PC-3 (cell line): ENCODE results near the gene KCNG2. TPM values are rescaled to one million over a fixed set of nuclear protein-coding genes. Genes with fewer than 3 reads are reported as not detected.

Experiments used
- ATAC-seq: fragments of 200-7000 bp; cut with Tn5 transposase; 2 replicates; pipeline ENCODE4 v1.9.1; 2020; ENCODE audit warnings: mild to moderate bottlenecking, moderate library complexity
- BruUV-seq: library from RNA; stranded (reverse); fragments of 400-500 nt; replicated peaks from 2 replicates; lab custom pipeline; 2021; lab: Mats Ljungman, UMichigan
- CTCF ChIA-PET: fragments of 300-600 bp; sonication (Branson Sonifier 250); formaldehyde crosslinking; loops from one replicate; lab custom pipeline; 2022; ENCODE audit warnings: antibody characterized with exemption; lab: Charles Lee
- POLR2A ChIA-PET: fragments of 300-600 bp; sonication (Branson Sonifier 250); formaldehyde crosslinking; loops from one replicate; lab custom pipeline; 2022; ENCODE audit warnings: antibody characterized with exemption; ENCODE audit not compliant: unreplicated experiment; lab: Charles Lee
- DNase-seq: peaks from one replicate; pipeline ENCODE4 v3.0.0-alpha.2; 2015
- H2AFZ ChIP-seq: fragments of 300-600 bp; sonication (generic); 2 replicates; pipeline ENCODE4 v1.6.0; 2016; ENCODE audit warnings: antibody characterized with exemption, low read length
- H3F3A ChIP-seq: fragments of 300-600 bp; sonication (generic); one replicate; pipeline ENCODE4 v1.6.0; 2017; ENCODE audit warnings: antibody characterized with exemption, low read length, control low read depth, mild to moderate bottlenecking; ENCODE audit not compliant: unreplicated experiment
- H3K27ac ChIP-seq: fragments of 300-600 bp; sonication (generic); 2 replicates; pipeline ENCODE4 v1.5.1; 2016; ENCODE audit warnings: mild to moderate bottlenecking, low read length
- H3K27me3 ChIP-seq: fragments of 300-600 bp; sonication (generic); 2 replicates; pipeline ENCODE4 v1.6.1; 2016; ENCODE audit warnings: low read length, mixed read lengths
- H3K36me3 ChIP-seq: fragments of 300-600 bp; sonication (generic); 2 replicates; pipeline ENCODE4 v1.6.1; 2016; ENCODE audit warnings: low read depth, mixed run types, low read length, mixed read lengths
- H3K4me1 ChIP-seq: fragments of 300-600 bp; sonication (generic); 2 replicates; pipeline ENCODE4 v1.5.1; 2016; ENCODE audit warnings: low read length; ENCODE audit not compliant: insufficient read depth
- H3K4me2 ChIP-seq: fragments of 300-600 bp; sonication (generic); 2 replicates; pipeline ENCODE4 v1.6.0; 2016; ENCODE audit warnings: low read length
- H3K4me3 ChIP-seq: fragments of 300-600 bp; sonication (generic); 2 replicates; pipeline ENCODE4 v1.5.1; 2016; ENCODE audit warnings: mild to moderate bottlenecking, low read length, mixed read lengths
- H3K79me2 ChIP-seq: fragments of 300-600 bp; sonication (generic); 2 replicates; pipeline ENCODE4 v1.6.1; 2017; ENCODE audit warnings: low read length, mixed read lengths
- H3K9ac ChIP-seq: fragments of 300-600 bp; sonication (generic); 2 replicates; pipeline ENCODE4 v1.6.0; 2016; ENCODE audit warnings: mild to moderate bottlenecking, low read length
- H3K9me2 ChIP-seq: fragments of 300-600 bp; sonication (generic); replicated peaks from 2 replicates; pipeline ENCODE4 v1.6.1; 2016; ENCODE audit warnings: mixed run types, low read length, mixed read lengths
- H3K9me3 ChIP-seq: fragments of 300-600 bp; sonication (generic); 2 replicates; pipeline ENCODE4 v1.6.1; 2016; ENCODE audit warnings: low read length, mixed read lengths
- H4K20me1 ChIP-seq: fragments of 300-600 bp; sonication (generic); 2 replicates; pipeline ENCODE4 v1.6.1; 2016; ENCODE audit warnings: low read length, mixed read lengths
- EZH2 ChIP-seq: fragments of 300-600 bp; sonication (generic); IDR thresholded peaks from one replicate; pipeline ENCODE4 v1.6.1; 2017; ENCODE audit warnings: antibody characterized with exemption, mild to moderate bottlenecking, low read length; ENCODE audit not compliant: unreplicated experiment
- EZH2phosphoT487 ChIP-seq: fragments of 300-600 bp; sonication (generic); IDR thresholded peaks from 2 replicates; pipeline ENCODE4 v1.6.1; 2018; ENCODE audit warnings: mild to moderate bottlenecking, antibody characterized with exemption, low read length, borderline replicate concordance
- intact Hi-C: fragments of 100-400 bp; cut with micrococcal nuclease; formaldehyde crosslinking; loops from 2 replicates; pipeline ENCODE4 v1.9.0; 2023
- total RNA-seq: library from RNA; depleted of rRNA; stranded (reverse); fragments of >200 nt; gene quantifications from 2 replicates; pipeline ENCODE4 v1.2.3, GENCODE V29; 2014
- TF ChIP-seq, protein P1 (sequence below): fragments of 300-600 bp; sonication (generic); conservative IDR thresholded peaks from 2 replicates; pipeline ENCODE4 v1.5.1; 2017; ENCODE audit warnings: antibody characterized with exemption, low read depth, mild to moderate bottlenecking, low read length

The KCNG2 gene
- total RNA-seq, 1 experiment from 2014 or later: not detected

DNA sequence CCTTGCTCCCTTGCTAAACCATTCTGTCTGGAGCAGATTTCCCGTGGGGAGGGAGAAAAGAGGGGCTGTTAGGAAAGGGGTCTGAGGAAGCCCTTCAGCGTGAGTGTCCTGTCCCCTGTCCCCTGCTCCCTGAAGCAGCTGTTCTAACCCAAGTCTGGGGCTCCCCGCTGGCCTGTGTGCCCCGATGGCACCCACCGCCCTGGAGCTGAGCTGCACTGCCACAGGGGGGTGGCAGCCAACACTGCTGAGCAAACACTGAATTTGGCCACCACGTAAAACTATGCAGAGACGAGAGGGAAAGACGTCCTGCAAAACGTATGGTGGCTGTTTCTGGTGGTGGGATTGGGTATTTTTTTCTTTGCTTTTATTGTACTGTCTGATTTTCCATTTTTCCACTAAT, 17.9 kb downstream of the KCNG2 start:
- no peaks in the 10 kb centered on the region for H3F3A ChIP-seq
- no peak for TF ChIP-seq EZH2phosphoT487
- TF ChIP-seq, protein P1, sequence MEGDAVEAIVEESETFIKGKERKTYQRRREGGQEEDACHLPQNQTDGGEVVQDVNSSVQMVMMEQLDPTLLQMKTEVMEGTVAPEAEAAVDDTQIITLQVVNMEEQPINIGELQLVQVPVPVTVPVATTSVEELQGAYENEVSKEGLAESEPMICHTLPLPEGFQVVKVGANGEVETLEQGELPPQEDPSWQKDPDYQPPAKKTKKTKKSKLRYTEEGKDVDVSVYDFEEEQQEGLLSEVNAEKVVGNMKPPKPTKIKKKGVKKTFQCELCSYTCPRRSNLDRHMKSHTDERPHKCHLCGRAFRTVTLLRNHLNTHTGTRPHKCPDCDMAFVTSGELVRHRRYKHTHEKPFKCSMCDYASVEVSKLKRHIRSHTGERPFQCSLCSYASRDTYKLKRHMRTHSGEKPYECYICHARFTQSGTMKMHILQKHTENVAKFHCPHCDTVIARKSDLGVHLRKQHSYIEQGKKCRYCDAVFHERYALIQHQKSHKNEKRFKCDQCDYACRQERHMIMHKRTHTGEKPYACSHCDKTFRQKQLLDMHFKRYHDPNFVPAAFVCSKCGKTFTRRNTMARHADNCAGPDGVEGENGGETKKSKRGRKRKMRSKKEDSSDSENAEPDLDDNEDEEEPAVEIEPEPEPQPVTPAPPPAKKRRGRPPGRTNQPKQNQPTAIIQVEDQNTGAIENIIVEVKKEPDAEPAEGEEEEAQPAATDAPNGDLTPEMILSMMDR: no peak
- TF ChIP-seq EZH2: no peak
- no peak overlapping the region for H3K9ac ChIP-seq
- no peaks in the 10 kb centered on the region for H3K79me2 ChIP-seq
- ChIA-PET POLR2A (no interaction called here), CTCF (no interaction called here)
- no peaks in the 10 kb centered on the region for H4K20me1 ChIP-seq
- intact Hi-C loops: no loop called here
- peaks cover 29% of the 10 kb centered on the region; the same call in 1 of the 2 replicates for H3K27me3 ChIP-seq
- H3K9me2 ChIP-seq: no peaks in the 10 kb centered on the region
- H3K9me3 ChIP-seq: no peaks in the 10 kb centered on the region
- H3K27ac ChIP-seq: no peak overlapping the region
- H3K4me2 ChIP-seq: no peak overlapping the region
- H2AFZ ChIP-seq: no peak overlapping the region
- no peak for ATAC-seq
- no peak for DNase-seq
- peaks cover 5% of the 10 kb centered on the region; the same call in 1 of the 2 replicates for H3K4me1 ChIP-seq
- no TSS peak for BruUV-seq
- H3K36me3 ChIP-seq: no peaks in the 10 kb centered on the region
- no peak overlapping the region for H3K4me3 ChIP-seq

GRCh38 chr18:79816092-79816491, 18.4 kb downstream of the KCNG2 start:
- H3K9ac ChIP-seq: no peak overlapping the region
- POLR2A ChIA-PET: no interaction called here
- ATAC-seq (no peak), DNase-seq (no peak)
- H3K27ac ChIP-seq: no peak overlapping the region
- CTCF ChIA-PET: no interaction called here
- intact Hi-C loops: no loop called here
- no peaks in the 10 kb centered on the region for H3K9me2 ChIP-seq
- no peaks in the 10 kb centered on the region for H3K79me2 ChIP-seq
- no peak overlapping the region for H2AFZ ChIP-seq
- H3K4me3 ChIP-seq: no peak overlapping the region
- H3K9me3 ChIP-seq: no peaks in the 10 kb centered on the region
- peaks cover 29% of the 10 kb centered on the region; the same call in 1 of the 2 replicates for H3K27me3 ChIP-seq
- no peaks in the 10 kb centered on the region for H3K36me3 ChIP-seq
- no peaks in the 10 kb centered on the region for H4K20me1 ChIP-seq
- no TSS peak for BruUV-seq
- no peaks in the 10 kb centered on the region for H3F3A ChIP-seq
- peaks cover 5% of the 10 kb centered on the region; the same call in 1 of the 2 replicates for H3K4me1 ChIP-seq
- no peak overlapping the region for H3K4me2 ChIP-seq
- TF ChIP-seq, protein P1: no peak
- no peak for TF ChIP-seq EZH2
- TF ChIP-seq EZH2phosphoT487: no peak

DNA sequence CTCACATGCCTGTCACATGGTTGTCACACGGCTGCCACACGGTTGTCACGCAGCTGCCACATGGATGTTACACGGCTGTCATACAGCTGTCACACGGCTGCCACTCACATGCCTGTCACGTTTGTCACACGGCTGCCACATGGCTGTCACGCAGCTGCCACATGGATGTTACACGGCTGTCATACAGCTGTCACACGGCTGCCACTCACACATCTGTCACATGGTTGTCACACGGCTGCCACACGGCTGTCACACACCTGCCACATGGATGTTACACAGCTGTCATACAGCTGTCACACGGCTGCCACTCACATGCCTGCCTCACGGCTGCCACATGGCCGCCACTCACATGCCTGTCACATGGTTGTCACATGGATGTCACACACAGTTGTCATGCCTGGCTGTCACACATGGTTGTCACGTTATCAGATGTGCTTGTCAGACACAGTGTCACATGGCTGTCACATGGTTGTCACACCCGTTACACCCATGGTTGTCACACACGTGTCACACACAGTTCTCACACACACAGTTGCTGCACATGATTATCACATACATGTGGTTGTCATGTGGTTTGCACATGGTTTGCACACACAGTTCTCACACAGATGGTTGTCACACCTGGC, 19.4 kb downstream of the KCNG2 start:
- DNase-seq: no peak
- Histone ChIP-seq H3K4me3 (no peak overlapping the region), H3K79me2 (no peaks in the 10 kb centered on the region), H3K4me1 (peaks cover 5% of the 10 kb centered on the region; the same call in 1 of the 2 replicates), H2AFZ (no peak overlapping the region), H3K27ac (no peak overlapping the region), H3F3A (no peaks in the 10 kb centered on the region), H3K9me3 (no peaks in the 10 kb centered on the region), H3K9me2 (no peaks in the 10 kb centered on the region), H4K20me1 (no peaks in the 10 kb centered on the region), H3K27me3 (peaks cover 24% of the 10 kb centered on the region; the same call in 1 of the 2 replicates), H3K4me2 (no peak overlapping the region), H3K36me3 (no peaks in the 10 kb centered on the region), H3K9ac (no peak overlapping the region)
- intact Hi-C loops: no loop called here
- CTCF ChIA-PET: no interaction called here
- POLR2A ChIA-PET: no interaction called here
- no TSS peak for BruUV-seq
- no peak for ATAC-seq
- no peak for TF ChIP-seq EZH2phosphoT487
- TF ChIP-seq, protein P1: no peak
